Activated naive CD4-positive, alpha-beta T cell treated with Interleukin-2 at 50 U/mL for 16 hours (primary cell): ENCODE results near the gene KRTAP10-2.
"Not testable (repeated sequence)": the region's sequence is repeated elsewhere in the genome, so short reads cannot be mapped to it uniquely, and the experiment has no call there.

Experiments used
- DNase-seq: peaks from one replicate; pipeline ENCODE4 v3.0.0-alpha.2; 2020

Gene KRTAP10-2

DNA sequence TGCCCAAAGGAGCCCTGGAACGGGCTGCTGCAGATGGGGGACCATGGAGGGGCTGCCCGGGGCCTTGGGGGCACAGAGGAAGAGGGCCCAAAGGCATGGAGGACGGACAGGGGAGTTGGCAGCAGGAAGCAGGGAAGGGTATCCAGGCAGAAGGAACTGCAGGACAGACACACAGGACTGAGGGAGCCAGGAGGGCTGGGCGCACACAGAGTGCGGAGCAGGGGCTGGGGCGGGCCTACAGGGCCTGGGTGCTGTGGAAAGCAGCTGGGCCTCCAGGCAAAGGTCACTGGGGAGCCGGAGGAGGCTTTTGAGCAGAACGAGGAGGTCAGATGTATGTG, 39.4 kb downstream of the KRTAP10-2 start:
- no peak for DNase-seq

DNA sequence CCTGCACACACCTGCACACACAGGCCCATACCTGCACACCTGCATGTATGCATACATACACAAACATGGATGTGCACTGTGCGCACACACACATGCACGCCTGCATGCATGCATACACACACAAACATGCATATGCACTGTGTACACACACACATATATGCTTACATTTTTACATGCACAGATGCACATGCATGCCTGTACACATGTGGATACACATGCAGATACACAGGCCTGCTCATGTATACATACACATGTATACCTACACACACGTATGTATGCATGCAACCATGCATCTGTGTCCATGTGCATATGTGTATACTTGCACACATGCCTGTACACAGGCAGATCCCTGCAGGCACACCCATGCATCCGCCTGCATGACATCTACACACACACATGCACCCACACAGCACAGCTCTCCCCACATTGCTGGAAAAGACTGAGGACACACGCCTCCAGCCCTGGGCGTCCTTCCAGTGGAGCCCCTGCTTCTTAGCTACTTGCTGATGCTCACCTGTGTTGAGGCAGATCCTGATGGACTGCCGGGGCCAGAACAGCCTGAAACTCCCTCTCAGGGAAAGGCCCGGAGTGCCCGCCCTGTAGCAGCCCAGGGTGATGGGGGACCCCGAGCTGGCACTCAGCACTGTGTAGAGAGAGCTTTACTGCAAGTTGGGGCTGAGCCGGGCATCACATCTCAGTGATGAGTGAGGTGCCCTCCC, 39.9 kb downstream of the KRTAP10-2 start:
- no peak for DNase-seq

DNA sequence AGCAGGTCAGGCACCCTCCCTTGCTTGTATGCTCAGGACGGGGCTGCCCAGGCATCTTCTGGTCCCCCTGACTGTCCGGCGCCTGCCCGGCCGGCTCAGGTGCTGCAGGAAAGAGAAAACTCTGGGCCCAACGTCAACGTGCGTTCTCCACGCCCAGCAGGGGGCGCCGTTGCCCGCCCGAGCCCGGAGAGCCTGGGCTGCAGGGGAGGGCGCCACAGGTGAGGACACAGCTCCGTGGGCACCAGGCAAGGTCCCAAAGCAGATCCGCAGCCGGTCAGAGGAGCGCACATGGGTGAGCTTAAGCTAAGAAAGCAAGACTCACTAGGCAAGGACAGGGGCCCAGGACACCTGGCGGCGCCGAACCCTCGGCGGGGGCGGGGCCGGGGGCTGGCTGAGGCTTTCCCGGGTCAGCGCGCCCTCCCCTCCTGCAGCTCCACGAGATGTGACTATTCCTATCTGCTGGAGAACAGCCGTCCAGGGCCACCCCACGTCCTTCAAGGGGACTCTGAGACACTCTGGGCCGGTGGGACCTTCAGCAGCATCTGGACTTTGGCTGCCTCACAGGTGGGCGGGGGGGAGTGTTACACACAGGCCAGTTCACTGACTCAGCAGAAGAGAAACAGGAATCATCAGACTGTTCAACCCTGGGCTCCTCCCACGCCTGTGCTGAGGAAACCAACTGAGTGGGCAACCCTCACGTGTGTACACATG, 40.6 kb downstream of the KRTAP10-2 start:
- DNase-seq = peak; percentile 79

DNA sequence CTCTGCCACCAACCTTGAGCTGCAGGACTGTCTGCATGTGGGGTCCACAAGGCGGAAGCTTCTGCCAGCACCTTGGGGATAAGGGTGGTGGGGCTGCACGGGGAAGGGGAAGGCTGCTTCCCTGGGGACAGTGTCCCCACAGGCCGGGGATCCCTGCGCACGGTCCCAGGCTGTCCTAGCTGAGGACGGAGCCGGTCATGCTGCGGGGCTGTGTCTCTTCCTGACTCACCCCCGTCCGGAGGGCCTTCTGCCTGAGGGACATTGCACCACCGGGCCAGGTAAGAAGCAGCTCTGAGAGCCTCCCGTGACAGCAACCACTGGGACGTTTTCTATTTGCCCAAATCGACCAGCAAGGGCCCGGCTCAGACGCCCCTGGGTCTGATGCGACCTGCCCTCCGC, 41.2 kb downstream of the KRTAP10-2 start:
- no peak for DNase-seq

DNA sequence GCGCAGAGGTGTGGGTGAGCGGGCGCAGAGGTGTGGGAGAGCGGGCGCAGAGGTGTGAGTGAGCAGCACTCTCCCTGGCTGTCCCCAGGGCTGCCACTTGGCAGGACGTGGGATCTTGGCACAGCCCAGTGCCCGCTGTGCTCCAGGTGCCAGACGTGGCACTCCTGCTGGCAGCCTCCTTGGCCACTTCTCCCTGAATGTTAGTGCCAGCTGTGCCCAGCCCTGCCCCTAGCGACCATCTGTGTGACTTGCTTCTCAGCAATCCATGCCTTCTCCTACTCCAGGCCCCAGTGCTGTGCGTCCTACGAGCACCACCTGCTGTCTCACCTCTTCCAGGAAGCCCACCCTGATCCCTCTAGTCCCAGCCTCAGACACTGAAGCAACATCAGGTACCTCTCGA, 41.8 kb downstream of the KRTAP10-2 start:
- no peak for DNase-seq

DNA sequence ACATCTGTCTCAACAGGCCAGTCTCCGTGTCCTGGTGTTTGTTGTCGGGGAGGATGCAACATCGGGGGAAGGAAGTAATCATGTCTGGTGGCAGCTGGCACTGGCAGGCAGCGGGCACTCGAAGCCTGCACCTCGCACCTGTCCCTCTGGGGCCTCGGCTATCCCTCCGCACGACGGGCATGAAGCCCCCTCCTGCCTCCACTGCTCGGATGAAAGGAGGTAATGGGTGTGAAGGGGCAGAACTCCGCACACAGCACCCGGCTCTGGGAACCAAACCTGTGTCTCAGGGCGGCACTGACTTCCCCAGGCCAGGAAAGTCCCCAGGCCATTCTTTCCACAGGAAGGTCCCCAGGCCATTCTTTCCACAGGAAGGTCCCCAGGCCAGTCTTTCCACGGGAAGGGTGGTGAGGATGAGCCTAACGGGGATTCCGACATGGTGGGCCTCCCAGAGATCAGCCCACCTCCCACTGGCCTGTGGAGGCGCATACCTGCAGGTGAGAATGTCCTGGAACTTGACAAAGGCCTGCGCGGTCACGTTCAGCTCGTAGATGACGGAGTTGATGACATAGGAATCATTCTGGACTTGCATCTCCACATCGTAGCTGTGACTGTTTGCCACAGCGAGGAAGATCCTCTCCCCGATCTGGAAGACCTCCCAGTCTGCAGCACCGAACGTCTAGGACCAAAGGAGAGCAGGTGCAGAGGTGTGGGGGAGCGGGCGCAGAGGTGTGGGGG, 42.4 kb downstream of the KRTAP10-2 start:
- no peak for DNase-seq

DNA sequence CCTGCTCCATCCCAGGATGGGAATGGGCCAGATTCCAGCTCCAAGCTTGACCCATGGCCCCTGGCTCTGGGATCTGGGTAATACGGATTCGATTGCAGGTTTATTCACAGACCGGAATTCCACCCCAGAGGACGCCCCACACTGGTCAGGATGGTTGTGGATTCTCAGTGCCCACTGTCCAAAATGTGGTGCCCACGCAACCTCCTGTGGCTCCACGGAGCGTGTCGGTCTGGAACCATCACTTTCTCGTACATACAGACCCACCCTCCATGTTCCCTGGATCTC, 42.9 kb downstream of the KRTAP10-2 start:
- no peak for DNase-seq

DNA sequence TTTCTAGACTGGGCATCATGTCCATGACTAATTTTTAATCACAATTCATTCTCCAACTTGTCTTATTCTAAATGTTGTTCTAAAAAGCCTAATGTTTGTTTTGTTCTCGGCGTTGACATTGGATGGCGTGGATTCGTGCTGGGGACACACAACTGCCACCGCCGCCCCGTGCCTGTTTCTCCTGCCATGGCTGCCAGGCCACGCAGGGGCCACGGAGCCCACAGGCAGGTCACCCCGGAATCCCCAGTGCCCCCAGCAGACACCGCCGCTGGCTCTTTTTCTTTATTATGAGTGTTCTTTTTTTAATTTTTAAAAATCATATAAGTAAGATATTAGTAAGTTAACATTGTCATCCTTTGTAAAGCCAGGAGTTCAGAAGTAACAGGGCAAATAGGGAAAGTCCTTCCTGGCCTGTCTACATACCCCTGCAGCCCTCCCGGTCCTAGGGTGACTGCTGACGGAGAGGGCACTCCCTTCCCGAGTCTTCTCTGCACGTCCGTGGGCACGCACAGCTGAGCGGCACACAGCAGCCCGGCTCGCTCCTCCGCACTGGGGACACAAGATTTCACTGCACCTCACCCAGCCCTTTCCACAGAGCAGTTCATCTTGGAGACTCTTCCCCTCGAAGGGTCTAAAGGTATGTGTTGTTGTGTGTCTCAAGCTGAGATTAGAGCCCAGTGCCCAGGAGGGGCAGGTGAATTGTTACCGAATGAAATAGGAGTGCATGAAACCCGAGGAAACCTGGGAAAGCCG, 43.5 kb downstream of the KRTAP10-2 start:
- DNase-seq = no peak

DNA sequence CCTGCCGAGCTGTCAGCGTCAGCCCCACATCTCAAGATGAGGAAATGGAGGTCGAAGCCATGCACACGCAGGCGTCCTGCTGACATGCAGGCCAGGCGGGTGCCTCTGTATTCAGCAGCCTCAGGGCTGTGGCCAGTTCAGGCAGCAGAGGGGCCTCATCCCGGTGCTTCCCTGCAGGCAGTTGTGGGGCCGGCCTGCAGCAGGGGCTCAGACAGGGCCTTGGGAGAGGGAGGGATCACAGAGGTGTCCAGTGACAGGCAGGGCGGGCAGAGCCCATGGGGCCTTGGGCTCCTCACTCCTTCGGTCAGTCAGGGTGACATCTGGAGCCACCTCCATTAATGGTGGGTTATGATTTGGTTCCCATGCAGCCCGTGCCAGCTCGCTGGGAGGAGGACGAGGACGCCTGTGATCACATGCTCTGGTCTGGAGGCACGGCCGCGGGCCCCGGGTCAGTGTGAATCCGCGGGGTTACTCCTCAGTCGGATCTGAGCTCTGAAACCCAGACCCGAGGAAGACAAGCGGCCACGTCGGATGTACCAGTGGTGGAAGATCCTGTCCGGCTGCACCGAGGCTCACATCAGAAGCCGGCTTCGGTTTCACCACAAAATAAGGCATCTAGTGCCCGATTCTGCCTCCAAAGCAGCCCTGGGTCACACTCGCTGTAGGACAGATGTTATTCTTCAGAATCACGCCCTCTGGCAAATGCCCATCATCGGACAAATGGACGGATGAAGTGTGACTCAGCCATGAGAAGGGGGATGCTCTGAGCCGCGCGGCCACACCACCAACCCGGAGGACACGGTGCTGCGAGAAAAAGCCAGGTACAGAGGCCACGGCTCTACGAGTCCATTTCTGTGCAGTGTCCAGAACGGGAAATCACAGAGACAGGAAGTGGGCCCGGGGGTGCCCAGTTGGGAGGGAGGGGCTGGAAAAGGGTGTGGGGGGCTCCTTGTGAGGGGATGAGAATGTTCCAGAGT, 44.7 kb downstream of the KRTAP10-2 start:
- no peak for DNase-seq

DNA sequence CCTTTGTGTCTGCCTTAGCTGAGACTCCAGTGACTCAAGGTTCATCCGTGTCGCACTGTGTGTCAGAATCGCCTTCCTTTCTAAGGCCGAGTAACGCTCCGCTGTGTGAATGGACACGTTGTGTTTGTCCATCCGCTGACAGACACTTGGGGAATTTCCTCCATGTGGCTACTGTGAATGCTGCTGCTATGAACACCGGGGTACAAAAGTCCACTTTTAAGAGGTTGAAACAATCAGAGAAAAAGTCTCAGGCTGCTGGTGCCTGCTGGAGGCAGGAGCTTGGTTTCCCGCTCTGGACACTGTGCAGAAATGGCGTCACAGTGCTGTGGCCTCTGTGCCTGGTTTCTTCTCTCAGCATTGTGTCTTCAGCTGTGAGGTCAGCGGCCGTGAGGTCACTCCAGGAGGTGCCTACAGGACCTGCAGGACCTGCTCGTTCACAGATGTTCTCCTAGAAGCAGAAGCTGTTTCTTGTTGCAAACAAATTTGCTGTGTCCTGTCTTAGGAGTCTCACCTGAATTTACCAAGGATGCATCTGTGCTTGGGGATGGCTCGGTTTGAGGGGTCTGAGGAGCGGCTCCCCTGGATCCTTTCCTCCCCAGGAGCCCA, 45.5 kb downstream of the KRTAP10-2 start:
- no peak for DNase-seq

DNA sequence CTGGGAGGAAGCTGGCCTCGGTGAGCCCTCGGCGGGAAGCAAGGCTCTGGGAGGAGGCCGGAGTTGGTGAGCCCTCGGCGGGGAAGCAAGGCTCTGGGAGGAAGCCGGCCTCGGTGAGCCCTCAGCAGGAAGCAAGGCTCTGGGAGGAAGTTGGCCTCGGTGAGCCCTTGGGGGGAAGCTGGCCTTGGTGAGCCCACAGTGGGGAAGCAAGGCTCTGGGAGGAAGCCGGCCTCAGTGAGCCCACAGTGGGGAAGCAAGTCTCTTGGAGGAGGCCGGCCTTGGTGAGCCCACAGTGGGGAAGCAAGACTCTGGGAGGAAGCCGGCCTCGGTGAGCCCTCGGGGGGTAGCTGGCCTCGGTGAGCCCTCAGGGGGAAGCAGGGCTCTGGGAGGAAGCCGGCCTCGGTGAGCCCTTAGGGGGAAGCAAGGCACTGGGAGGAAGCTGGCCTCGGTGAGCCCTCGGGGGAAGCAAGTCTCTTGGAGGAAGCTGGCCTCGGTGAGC, 47.4 kb downstream of the KRTAP10-2 start:
- no peak for DNase-seq

DNA sequence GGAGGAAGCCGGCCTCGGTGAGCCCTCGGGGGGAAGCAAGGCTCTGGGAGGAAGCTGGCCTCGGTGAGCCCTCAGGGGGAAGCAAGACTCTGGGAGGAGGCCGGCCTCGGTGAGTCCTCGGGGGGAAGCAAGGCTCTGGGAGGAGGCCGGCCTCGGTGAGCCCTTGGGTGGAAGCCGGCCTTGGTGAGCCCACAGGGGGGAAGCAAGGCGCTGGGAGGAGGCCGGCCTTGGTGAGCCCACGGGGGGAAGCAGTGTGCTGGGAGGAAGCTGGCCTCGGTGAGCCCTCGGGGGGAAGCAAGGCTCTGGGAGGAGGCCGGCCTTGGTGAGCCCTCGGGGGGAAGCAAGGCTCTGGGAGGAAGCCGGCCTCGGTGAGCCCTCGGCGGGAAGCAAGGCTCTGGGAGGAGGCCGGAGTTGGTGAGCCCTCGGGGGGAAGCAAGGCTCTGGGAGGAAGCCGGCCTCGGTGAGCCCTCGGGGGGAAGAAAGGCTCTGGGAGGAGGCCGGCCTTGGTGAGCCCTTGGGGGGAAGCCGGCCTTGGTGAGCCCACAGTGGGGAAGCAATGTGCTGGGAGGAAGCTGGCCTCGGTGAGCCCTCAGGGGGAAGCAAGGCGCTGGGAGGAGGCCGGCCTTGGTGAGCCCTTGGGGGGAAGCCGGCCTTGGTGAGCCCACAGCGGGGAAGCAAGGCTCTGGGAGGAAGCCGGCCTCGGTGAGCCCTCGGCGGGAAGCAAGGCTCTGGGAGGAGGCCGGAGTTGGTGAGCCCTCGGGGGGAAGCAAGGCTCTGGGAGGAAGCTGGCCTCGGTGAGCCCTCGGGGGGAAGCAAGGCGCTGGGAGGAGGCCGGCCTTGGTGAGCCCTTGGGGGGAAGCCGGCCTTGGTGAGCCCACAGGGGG, 48.1 kb downstream of the KRTAP10-2 start:
- DNase-seq = not testable (repeated sequence)

DNA sequence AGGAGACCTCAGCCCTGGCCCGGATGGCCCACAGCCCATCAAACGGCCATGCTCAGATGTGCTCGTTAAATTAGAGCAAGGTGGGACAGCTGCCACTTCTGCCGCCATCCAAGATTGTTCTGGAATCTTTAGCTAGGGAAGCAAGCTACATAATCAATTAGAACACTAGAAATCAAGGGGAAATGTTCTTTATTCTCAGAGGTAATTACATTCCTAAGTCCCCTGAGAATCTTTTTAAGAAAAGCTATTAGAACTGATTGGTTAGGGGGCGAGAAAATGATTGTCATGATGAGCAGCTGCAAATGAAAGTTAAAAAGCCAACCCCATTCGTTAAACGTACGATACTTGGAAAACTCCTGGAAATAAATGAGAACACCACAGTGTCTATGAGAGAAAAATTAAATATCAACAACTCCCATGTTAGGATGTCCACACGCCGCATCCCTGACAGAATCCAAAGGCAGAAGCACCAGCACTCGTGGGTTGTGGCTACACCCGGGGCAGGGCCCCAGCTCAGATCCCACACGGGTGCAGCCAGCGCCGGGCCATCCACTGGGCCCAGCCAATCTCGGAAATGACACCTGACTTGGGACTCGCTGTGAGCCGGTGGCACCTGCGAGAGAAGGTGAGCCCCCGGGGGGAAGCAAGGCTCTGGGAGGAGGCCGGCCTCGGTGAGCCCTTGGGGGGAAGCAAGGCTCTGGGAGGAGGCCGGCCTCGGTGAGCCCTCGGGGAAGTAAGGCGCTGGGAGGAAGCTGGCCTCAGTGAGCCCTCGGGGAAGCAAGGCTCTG, 48.9 kb downstream of the KRTAP10-2 start:
- DNase-seq = no peak
